IPS DF 4.7 (cell line): ENCODE results near the gene RASSF4.

Source experiments
- DNase-seq: peaks from one replicate; pipeline ENCODE4 v3.0.0-alpha.2; 2013; ENCODE audit warnings: low spot score; ENCODE audit errors: extremely low read depth

The RASSF4 gene

GRCh38 chr10:44988957-44989585 is 29.5 kb downstream of the RASSF4 start:
- no peak for DNase-seq

GRCh38 chr10:44989597-44990301 is 30.1 kb downstream of the RASSF4 start:
- no peak for DNase-seq

GRCh38 chr10:44990302-44990655 is 30.7 kb downstream of the RASSF4 start:
- no peak for DNase-seq

- DNase-seq: no peak
Observed at GRCh38 chr10:44990965-44991364, 31.4 kb downstream of the RASSF4 start.

GRCh38 chr10:44991571-44991970 is 32.0 kb downstream of the RASSF4 start:
- DNase-seq: no peak

GRCh38 chr10:44992070-44992731 is 32.6 kb downstream of the RASSF4 start:
- DNase-seq: no peak

- no peak for DNase-seq
Observed at GRCh38 chr10:44992732-44993225, 33.2 kb downstream of the RASSF4 start.

- DNase-seq: no peak
Observed at GRCh38 chr10:44993226-44993921, 33.8 kb downstream of the RASSF4 start.

- no peak for DNase-seq
Observed at GRCh38 chr10:44993922-44994751, 34.5 kb downstream of the RASSF4 start.

- no peak for DNase-seq
Observed at GRCh38 chr10:44994752-44995530, 35.3 kb downstream of the RASSF4 start.

- no peak for DNase-seq
Observed at GRCh38 chr10:44995581-44995913, 35.9 kb downstream of the RASSF4 start.

GRCh38 chr10:44995914-44996669 is 36.5 kb downstream of the RASSF4 start:
- no peak for DNase-seq

GRCh38 chr10:44997105-44997748 is 37.6 kb downstream of the RASSF4 start:
- no peak for DNase-seq

GRCh38 chr10:44998146-44998631 is 38.6 kb downstream of the RASSF4 start:
- no peak for DNase-seq

GRCh38 chr10:45000138-45000751 is 40.6 kb downstream of the RASSF4 start:
- no peak for DNase-seq

GRCh38 chr10:45000752-45001380 is 41.3 kb downstream of the RASSF4 start, which contains the start of gene ZNF22:
Gene ZNF22, plus strand, starts transcription at chr10:45000923. Its CDS starts 2,446 bp downstream, at chr10:45003369.
- no peak for DNase-seq

- DNase-seq: no peak
Observed at GRCh38 chr10:45001381-45002148, 42.0 kb downstream of the RASSF4 start.
